H1 (cell line): ENCODE data around the gene ELP6. TPM values are rescaled to one million over a fixed set of nuclear protein-coding genes. Genes with fewer than 3 reads are reported as not detected.

Experiments
- CTCF ChIA-PET: fragments of 300-600 bp; sonication (Branson Sonifier 250); formaldehyde crosslinking; loops from one replicate; lab custom pipeline; 2021; ENCODE audit not compliant: partially characterized antibody; lab: Charles Lee
- POLR2A ChIA-PET: fragments of 300-600 bp; sonication (Branson Sonifier 250); formaldehyde crosslinking; loops from one replicate; lab custom pipeline; 2021; ENCODE audit warnings: inconsistent platforms; ENCODE audit not compliant: partially characterized antibody; lab: Charles Lee
- DNase-seq, 2 experiments: peaks; one replicate each; pipeline versions ENCODE4 v3.0.0 to v3.0.0-alpha.2; 2010 to 2022; ENCODE audit warnings: low spot score in 2 of 2, low read depth in 1 of 2, mixed read lengths in 1 of 2
- FAIRE-seq: peaks from 2 replicates; lab custom pipeline; 2011; peaks lifted over from hg19 to GRCh38; lab: Jason Lieb, UNC
- H2AFZ ChIP-seq: 2 replicates; pipeline ENCODE4 v1.8.1; 2012; ENCODE audit warnings: low read length, inconsistent platforms
- H2AK5ac ChIP-seq: 2 replicates; pipeline ENCODE4 v1.6.1; 2013; ENCODE audit warnings: low read depth, low read length
- H2BK120ac ChIP-seq: replicated peaks from 2 replicates; pipeline ENCODE3; 2013; ENCODE audit warnings: low read depth, low read length, inconsistent platforms
- H2BK12ac ChIP-seq: 2 replicates; pipeline ENCODE4 v1.6.1; 2013; ENCODE audit warnings: low read depth, low read length
- H2BK15ac ChIP-seq: 2 replicates; pipeline ENCODE4 v1.6.1; 2013; ENCODE audit warnings: low read length
- H2BK20ac ChIP-seq: 2 replicates; pipeline ENCODE4 v1.6.1; 2013; ENCODE audit warnings: low read length
- H2BK5ac ChIP-seq: 2 replicates; pipeline ENCODE4 v1.6.1; 2013; ENCODE audit warnings: low read depth, low read length
- H3K14ac ChIP-seq: 2 replicates; pipeline ENCODE4 v1.6.1; 2013; ENCODE audit warnings: inconsistent platforms; ENCODE audit not compliant: insufficient read length
- H3K18ac ChIP-seq: 2 replicates; pipeline ENCODE4 v1.6.1; 2013; ENCODE audit warnings: low read length; ENCODE audit errors: extremely low read depth
- H3K23ac ChIP-seq: 2 replicates; pipeline ENCODE4 v1.6.1; 2013; ENCODE audit warnings: inconsistent platforms; ENCODE audit not compliant: insufficient read length
- H3K23me2 ChIP-seq: 2 replicates; pipeline ENCODE4 v1.6.1; 2013; ENCODE audit warnings: low read depth, low read length
- H3K27ac ChIP-seq: 2 replicates; pipeline ENCODE4 v1.6.1; 2011; ENCODE audit warnings: low read depth, low read length, inconsistent platforms
- H3K27me3 ChIP-seq, 4 experiments: replicated peaks in 1 of 4; 1 replicate in 1 of 4; 2 replicates in 3 of 4; pipeline versions ENCODE4 v1.6.1 to v1.8.1; 2011 to 2013; ENCODE audit warnings: low read length in 3 of 4, mild to moderate bottlenecking in 3 of 4, inconsistent platforms in 2 of 4, mixed read lengths in 2 of 4, moderate library complexity in 1 of 4; ENCODE audit not compliant: control insufficient read depth in 3 of 4, insufficient read depth in 3 of 4; ENCODE audit errors: extremely low read depth in 1 of 4
- H3K36me3 ChIP-seq, 4 experiments: 2 replicates each; pipeline versions ENCODE4 v1.6.1 to v1.8.1; 2011 to 2013; ENCODE audit warnings: mild to moderate bottlenecking in 4 of 4, low read length in 3 of 4, moderate library complexity in 2 of 4, control low read depth in 1 of 4, inconsistent platforms in 1 of 4; ENCODE audit not compliant: insufficient read depth in 4 of 4, control insufficient read depth in 2 of 4
- H3K4ac ChIP-seq: replicated peaks from 2 replicates; pipeline ENCODE3; 2013; ENCODE audit warnings: low read length, low read depth, mixed read lengths, inconsistent platforms; ENCODE audit not compliant: insufficient read length
- H3K4me1 ChIP-seq, 4 experiments: replicated peaks in 1 of 4; 1 replicate in 1 of 4; 2 replicates in 3 of 4; pipeline versions ENCODE4 v1.6.1 to v1.8.1; 2011 to 2013; ENCODE audit warnings: low read length in 3 of 4, inconsistent platforms in 2 of 4, mixed read lengths in 1 of 4; ENCODE audit not compliant: insufficient read depth in 4 of 4, control insufficient read depth in 3 of 4
- H3K4me2 ChIP-seq, 2 experiments: 2 replicates each; pipeline versions ENCODE4 v1.6.1 to v1.8.1; 2011 to 2013; ENCODE audit warnings: low read depth in 2 of 2, low read length in 2 of 2, control low read depth in 1 of 2, inconsistent platforms in 1 of 2, mild to moderate bottlenecking in 1 of 2; ENCODE audit not compliant: insufficient read depth in 1 of 2
- H3K4me3 ChIP-seq, 4 experiments: fragments of 200-600, 300-600 bp in 1 of 4; sonication (generic), shearing (Covaris generic), sonication (Bioruptor Twin) in 1 of 4; 2 replicates each; pipeline versions ENCODE4 v1.5.1 to v1.8.1; 2011 to 2016; ENCODE audit warnings: low read length in 4 of 4, low read depth in 3 of 4, control low read depth in 2 of 4, inconsistent platforms in 2 of 4, mild to moderate bottlenecking in 2 of 4, mixed read lengths in 1 of 4, moderate library complexity in 1 of 4; ENCODE audit not compliant: insufficient read depth in 2 of 4; ENCODE audit errors: extremely low read depth in 1 of 4
- H3K56ac ChIP-seq: replicated peaks from 2 replicates; pipeline ENCODE3; 2013; ENCODE audit warnings: low read depth, mild to moderate bottlenecking, mixed read lengths, low read length, inconsistent platforms; ENCODE audit not compliant: insufficient read length
- H3K79me1 ChIP-seq: 2 replicates; pipeline ENCODE4 v1.6.1; 2013; ENCODE audit warnings: low read depth, low read length, control low read depth
- H3K79me2 ChIP-seq, 2 experiments: 2 replicates each; pipeline versions ENCODE4 v1.6.1 to v1.8.1; 2012 to 2013; ENCODE audit warnings: low read length in 2 of 2, mild to moderate bottlenecking in 2 of 2, inconsistent platforms in 1 of 2; ENCODE audit not compliant: insufficient read depth in 2 of 2, control insufficient read depth in 1 of 2
- H3K9ac ChIP-seq, 4 experiments: replicated peaks in 1 of 4; 1 replicate in 1 of 4; 2 replicates in 3 of 4; pipeline versions ENCODE4 v1.6.1 to v1.8.1; 2011 to 2013; ENCODE audit warnings: low read depth in 3 of 4, low read length in 3 of 4, control low read depth in 2 of 4, mild to moderate bottlenecking in 2 of 4, moderate library complexity in 2 of 4, inconsistent platforms in 1 of 4; ENCODE audit errors: extremely low read depth in 1 of 4
- H3K9me3 ChIP-seq, 2 experiments: 2 replicates each; pipeline versions ENCODE4 v1.6.1 to v1.8.1; 2012 to 2013; ENCODE audit warnings: mild to moderate bottlenecking in 2 of 2, moderate library complexity in 2 of 2, control low read depth in 1 of 2, inconsistent platforms in 1 of 2, low read depth in 1 of 2, low read length in 1 of 2, mixed read lengths in 1 of 2; ENCODE audit not compliant: insufficient read depth in 2 of 2
- H4K20me1 ChIP-seq, 2 experiments: replicated peaks in 1 of 2; 2 replicates each; pipeline versions ENCODE3 to v1.8.1; 2011 to 2013; ENCODE audit warnings: inconsistent platforms in 2 of 2, low read length in 2 of 2, mild to moderate bottlenecking in 1 of 2; ENCODE audit not compliant: insufficient read depth in 2 of 2, control insufficient read depth in 1 of 2
- H4K5ac ChIP-seq: 2 replicates; pipeline ENCODE4 v1.6.1; 2013; ENCODE audit warnings: low read length, low read depth, mixed read lengths, inconsistent platforms; ENCODE audit not compliant: insufficient read length
- H4K8ac ChIP-seq: 2 replicates; pipeline ENCODE4 v1.8.0; 2013; ENCODE audit warnings: mild to moderate bottlenecking, moderate library complexity, low read length, inconsistent platforms; ENCODE audit not compliant: insufficient read depth; ENCODE audit errors: extremely low read depth
- H4K91ac ChIP-seq: replicated peaks from 2 replicates; pipeline ENCODE3; 2013; ENCODE audit warnings: low read length, mixed read lengths, inconsistent platforms; ENCODE audit not compliant: insufficient read length
- CBX8 ChIP-seq: fragments of 300-800, 300-1000 bp; sonication (generic); IDR thresholded peaks from 2 replicates; pipeline ENCODE4 v1.7.1; 2016; ENCODE audit warnings: low read depth, low read length, borderline replicate concordance
- CTCF ChIP-seq, 3 experiments: IDR thresholded peaks; 1 replicate in 2 of 3; 2 replicates in 1 of 3; pipeline versions ENCODE4 v1.5.1 to v1.6.1; 2011; ENCODE audit warnings: low read length in 3 of 3, mild to moderate bottlenecking in 3 of 3, inconsistent platforms in 2 of 3, low read depth in 1 of 3, moderate library complexity in 1 of 3; ENCODE audit not compliant: insufficient read depth in 1 of 3; ENCODE audit errors: control extremely low read depth in 1 of 3
- GTF2F1 ChIP-seq: IDR thresholded peaks from 2 replicates; pipeline ENCODE4 v1.6.1; 2012; ENCODE audit warnings: low read depth, low read length, improper control_type of control experiment, borderline replicate concordance
- HDAC2 ChIP-seq, 2 experiments: fragments of 300-600 bp in 1 of 2; sonication (generic) in 1 of 2; IDR thresholded peaks; 2 replicates each; pipeline ENCODE4 v1.6.1; 2011 to 2012; ENCODE audit warnings: low read depth in 2 of 2, low read length in 2 of 2, mild to moderate bottlenecking in 2 of 2, moderate library complexity in 2 of 2, borderline replicate concordance in 1 of 2, inconsistent platforms in 1 of 2
- JUND ChIP-seq: IDR thresholded peaks from 2 replicates; pipeline ENCODE4 v1.6.1; 2011; ENCODE audit warnings: mild to moderate bottlenecking, improper control_type of control experiment, low read length
- PHF8 ChIP-seq: fragments of 200-600 bp; sonication (generic); conservative IDR thresholded peaks from 2 replicates; pipeline ENCODE4 v1.7.1; 2012; ENCODE audit warnings: low read depth, mild to moderate bottlenecking, inconsistent platforms, low read length, moderate library complexity
- SIRT6 ChIP-seq: IDR thresholded peaks from one replicate; pipeline ENCODE4 v1.7.1; 2012; ENCODE audit warnings: low read length, inconsistent platforms
- SRF ChIP-seq: IDR thresholded peaks from 2 replicates; pipeline ENCODE4 v1.6.1; 2011; ENCODE audit warnings: mild to moderate bottlenecking, low read depth, low read length, moderate library complexity
- YY1 ChIP-seq: IDR thresholded peaks from 2 replicates; pipeline ENCODE4 v1.6.1; 2011; ENCODE audit warnings: low read depth, mild to moderate bottlenecking, low read length
- ZNF274 ChIP-seq: IDR thresholded peaks from 2 replicates; pipeline ENCODE4 v1.7.0; 2012; ENCODE audit warnings: low read length, borderline replicate concordance; ENCODE audit errors: extremely low read depth
- WGBS, 2 experiments: shearing (Covaris generic) in 1 of 2; methylation state at CpG; one replicate each; pipeline versions ENCODE4 v1.1.6 to v1.1.7; 2013 to 2015; ENCODE audit warnings: low lambda C conversion rate in 2 of 2, mixed read lengths in 2 of 2, inconsistent platforms in 1 of 2, low coverage in 1 of 2, missing lambda C conversion rate in 1 of 2; ENCODE audit not compliant: insufficient replicate concordance in 2 of 2, insufficient coverage in 1 of 2, insufficient read length in 1 of 2; ENCODE audit errors: extremely low coverage in 1 of 2, missing lambda C conversion rate in 1 of 2; 5-methylcytosine and 5-hydroxymethylcytosine counted together
- polyA plus RNA-seq, 7 experiments: library from polyadenylated mRNA; depleted of rRNA in 3 of 7; stranded (reverse) in 5 of 7; unstranded in 2 of 7; fragments of >200 nt in 5 of 7; fragments of 200-250 nt in 2 of 7; gene quantifications; 1 replicate in 5 of 7; 2 replicates in 1 of 7; 4 replicates in 1 of 7; pipeline versions ENCODE4 v1.2.1 to v1.2.3, GENCODE V29; 2011 to 2013; ENCODE audit warnings: missing spikeins in 2 of 7, mixed read lengths in 2 of 7
- total RNA-seq: library from RNA; stranded (reverse); fragmentation: NEBNext Ultra II Directional; extraction: Animal tissue kit (Norgen Biotek cat#: 25700); gene quantifications from 2 replicates; pipeline ENCODE4 v1.2.1, GENCODE V29; 2021

Gene ELP6
- total and polyA plus RNA-seq, 2 of the 8 experiments (the other 6 are each of a cell fraction or from before 2014, with no cell fraction given): 51.1 to 78.7 TPM

- FAIRE-seq: no peak
- Histone ChIP-seq H3K27me3 (no peaks in the 10 kb centered on the region; a peak in 1 of 7 replicates), H4K20me1 (no peaks in the 10 kb centered on the region), H3K56ac (no peak overlapping the region), H3K9ac (no peak overlapping the region), H3K4me2 (no peak overlapping the region), H3K4me3 (no peak overlapping the region), H3K79me1 (no peaks in the 10 kb centered on the region), H3K23me2 (no peaks in the 10 kb centered on the region), H2AFZ (no peak overlapping the region), H2AK5ac (no peak overlapping the region), H3K27ac (no peak overlapping the region), H3K4me1 (no peaks in the 10 kb centered on the region), H3K14ac (no peak overlapping the region), H3K36me3 (no peaks in the 10 kb centered on the region), H4K8ac (no peak overlapping the region; the same call in 1 of the 2 replicates), H3K23ac (no peak overlapping the region), H2BK15ac (no peak overlapping the region), H2BK20ac (no peak overlapping the region), H2BK120ac (no peak overlapping the region), H4K5ac (no peak overlapping the region), H3K79me2 (no peaks in the 10 kb centered on the region), H3K4ac (no peak overlapping the region), H2BK12ac (no peak overlapping the region), H3K9me3 (no peaks in the 10 kb centered on the region), H3K18ac (no peak overlapping the region), H4K91ac (no peak overlapping the region), H2BK5ac (no peak overlapping the region)
- DNase-seq: no peak
- POLR2A ChIA-PET: interaction anchor here (0.6 to 1.3 kb wide), 3 partner anchors 21 to 35 kb away, joined by 3 to 4 read pairs (median 3); no protein-coding TSS in a partner anchor
- WGBS, 2 experiments: 90% methylated on average over 18 of the region's 21 CpGs; no CpG with 5 or more reads in 1 of the 2 experiments
- CTCF ChIA-PET: interaction anchor here (0.7 to 1.3 kb wide), 6 partner anchors 13 to 121 kb away, joined by 3 to 4 read pairs (median 3); no protein-coding TSS in a partner anchor
- TF ChIP-seq GTF2F1: no peak
- no peak for TF ChIP-seq HDAC2 (IDR thresholded peaks at IDR 0.05; ENCODE audit: borderline replicate concordance in 1 of 2, low read depth in 2 of 2, low read length in 2 of 2)
- TF ChIP-seq JUND: no peak
- TF ChIP-seq SRF: no peak
- no peak for TF ChIP-seq CBX8
- no peak for TF ChIP-seq PHF8
- no peak for TF ChIP-seq SIRT6
- TF ChIP-seq ZNF274: no peak
- TF ChIP-seq YY1: no peak
- no peak for TF ChIP-seq CTCF (IDR thresholded peaks at IDR 0.05; ENCODE audit: control extremely low read depth in 1 of 3, insufficient read depth in 1 of 3, low read depth in 1 of 3, low read length in 3 of 3)
These were observed 29.1 kb upstream of the ELP6 start for GRCh38 chr3:47542471-47543173.
